ENCODE data around the gene IQGAP2.

DNA sequence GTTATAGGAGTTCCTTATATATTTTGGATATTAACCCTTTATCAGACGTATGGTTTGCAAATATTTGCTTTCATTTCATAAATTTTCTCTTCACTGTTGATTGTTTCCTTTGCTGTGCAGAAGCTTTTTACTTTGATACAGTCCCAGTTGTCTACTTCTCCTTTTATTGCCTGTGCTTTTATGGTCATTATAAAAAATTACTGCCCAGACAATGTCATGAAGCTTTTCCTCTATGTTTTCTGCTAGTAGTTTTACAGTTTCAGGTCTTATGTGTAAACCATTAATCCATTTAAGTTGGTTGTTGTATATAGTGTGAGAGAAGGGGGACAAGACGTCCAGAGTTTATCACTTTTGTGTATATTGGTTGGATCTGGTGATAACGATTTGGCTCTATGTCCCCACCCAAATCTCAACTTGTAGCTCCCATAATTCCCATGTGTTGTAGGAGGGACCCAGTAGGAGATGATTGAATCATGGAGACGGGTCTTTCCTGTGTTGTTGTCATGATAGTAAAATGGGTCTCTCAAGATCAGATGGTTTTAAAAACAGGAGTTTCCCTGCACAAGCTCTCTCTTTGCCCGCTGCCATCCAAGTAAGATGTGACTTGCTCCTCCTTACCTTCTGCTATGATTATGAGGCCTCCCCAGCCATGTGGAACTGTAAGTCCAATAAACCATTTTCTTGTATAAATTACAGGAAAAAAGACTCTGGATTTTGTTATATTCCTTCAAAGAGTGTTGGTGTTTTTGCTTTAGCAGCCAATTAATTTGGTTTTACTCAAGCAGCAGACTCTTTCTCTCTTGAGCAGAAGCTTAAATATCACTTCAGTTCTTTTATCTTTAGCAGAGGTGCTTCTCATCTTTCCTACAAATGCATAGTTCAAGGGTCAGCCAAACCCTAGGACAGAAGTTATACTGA is 326.5 kb downstream of the IQGAP2 start:
- TF ChIP-seq GATA2 (IDR thresholded peaks at IDR 0.05; ENCODE audit: low read depth, low read length) (no peak), GATA3 (IDR thresholded peaks at IDR 0.05; ENCODE audit: low read depth, low read length) (no peak)

Measured in SH-SY5Y (cell line).